Measurements from ENCODE around the gene CAMK1D.

DNA sequence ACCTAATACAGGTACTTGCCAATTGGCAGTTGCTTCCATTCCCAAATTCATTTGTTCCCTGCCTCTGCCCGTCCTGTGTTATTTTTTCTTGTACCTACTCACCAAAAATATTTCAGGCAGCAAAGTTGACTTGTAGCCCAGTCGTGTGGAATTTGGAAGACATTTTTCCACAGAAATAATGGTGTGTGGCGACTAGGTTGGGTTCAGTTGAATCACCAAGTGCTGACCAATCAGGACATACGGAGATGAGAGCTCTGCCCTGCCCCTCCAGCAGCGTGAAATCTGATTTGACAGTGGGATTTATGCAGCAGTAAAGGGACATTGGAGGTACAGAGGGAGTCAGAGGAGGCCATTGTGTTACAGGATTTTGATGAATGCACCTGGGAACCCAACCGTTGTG, 435.3 kb downstream of the CAMK1D start:
- no peak for TF ChIP-seq POLR2AphosphoS5 (IDR thresholded peaks at IDR 0.05; ENCODE audit: insufficient read depth, low read depth, low read length)
- TF ChIP-seq, protein P1, sequence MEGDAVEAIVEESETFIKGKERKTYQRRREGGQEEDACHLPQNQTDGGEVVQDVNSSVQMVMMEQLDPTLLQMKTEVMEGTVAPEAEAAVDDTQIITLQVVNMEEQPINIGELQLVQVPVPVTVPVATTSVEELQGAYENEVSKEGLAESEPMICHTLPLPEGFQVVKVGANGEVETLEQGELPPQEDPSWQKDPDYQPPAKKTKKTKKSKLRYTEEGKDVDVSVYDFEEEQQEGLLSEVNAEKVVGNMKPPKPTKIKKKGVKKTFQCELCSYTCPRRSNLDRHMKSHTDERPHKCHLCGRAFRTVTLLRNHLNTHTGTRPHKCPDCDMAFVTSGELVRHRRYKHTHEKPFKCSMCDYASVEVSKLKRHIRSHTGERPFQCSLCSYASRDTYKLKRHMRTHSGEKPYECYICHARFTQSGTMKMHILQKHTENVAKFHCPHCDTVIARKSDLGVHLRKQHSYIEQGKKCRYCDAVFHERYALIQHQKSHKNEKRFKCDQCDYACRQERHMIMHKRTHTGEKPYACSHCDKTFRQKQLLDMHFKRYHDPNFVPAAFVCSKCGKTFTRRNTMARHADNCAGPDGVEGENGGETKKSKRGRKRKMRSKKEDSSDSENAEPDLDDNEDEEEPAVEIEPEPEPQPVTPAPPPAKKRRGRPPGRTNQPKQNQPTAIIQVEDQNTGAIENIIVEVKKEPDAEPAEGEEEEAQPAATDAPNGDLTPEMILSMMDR (IDR thresholded peaks at IDR 0.05; ENCODE audit: extremely low read depth in 1 of 2, insufficient read depth in 1 of 2, low read depth in 1 of 2, low read length in 2 of 2) = no peak
- no peak for TF ChIP-seq EZH2 (IDR thresholded peaks at IDR 0.05; ENCODE audit: borderline replicate concordance, low read depth, low read length, severe bottlenecking)
- no peak for TF ChIP-seq POLR2A (IDR thresholded peaks at IDR 0.05; ENCODE audit: low read depth, low read length)
- no peak for TF ChIP-seq JUN (IDR thresholded peaks at IDR 0.05; ENCODE audit: borderline replicate concordance, insufficient read depth, insufficient read length, low read depth)

All from endothelial cell of umbilical vein (primary cell).